HepG2 (cell line): ENCODE measurements around the gene ADM5. TPM values are rescaled to one million over a fixed set of nuclear protein-coding genes. Genes with fewer than 3 reads are reported as not detected.

ENCODE experiments used
- JUN ChIP-seq: sonication (generic); formaldehyde crosslinking; IDR thresholded peaks from 2 replicates; pipeline ENCODE4 v1.4.0; 2020; ENCODE audit warnings: mild to moderate bottlenecking, missing genetic modification reagents
- MBD4 ChIP-seq: IDR thresholded peaks from 2 replicates; pipeline ENCODE4 v1.6.1; 2012; ENCODE audit warnings: low read length, inconsistent platforms, borderline replicate concordance
- NR2F1 ChIP-seq, 2 experiments: fragments of 450-650 bp in 1 of 2; formaldehyde crosslinking in 1 of 2; IDR thresholded peaks; 2 replicates each; pipeline versions ENCODE4 v1.5.0 to v1.6.1; 2016 to 2020; ENCODE audit warnings: mild to moderate bottlenecking in 1 of 2, missing compliant biosample characterization in 1 of 2, missing genetic modification reagents in 1 of 2, moderate library complexity in 1 of 2
- U2AF2 ChIP-seq: fragments of 200-400 bp; formaldehyde crosslinking; IDR thresholded peaks from 2 replicates; pipeline ENCODE4 v1.6.1; 2017; ENCODE audit warnings: low read depth, mild to moderate bottlenecking, low read length
- ZNF274 ChIP-seq: sonication (generic); formaldehyde crosslinking; IDR thresholded peaks from 2 replicates; pipeline ENCODE4 v1.5.1; 2020; ENCODE audit warnings: mild to moderate bottlenecking, missing genetic modification reagents
- ZNF317 ChIP-seq: sonication (generic); formaldehyde crosslinking; IDR thresholded peaks from 2 replicates; pipeline ENCODE4 v1.5.0; 2020; ENCODE audit warnings: mild to moderate bottlenecking, missing genetic modification reagents
- ZNF451 ChIP-seq: sonication (generic); formaldehyde crosslinking; IDR thresholded peaks from 2 replicates; pipeline ENCODE4 v1.5.0; 2020; ENCODE audit warnings: mild to moderate bottlenecking, missing genetic modification reagents
- ZNF550 ChIP-seq: sonication (generic); formaldehyde crosslinking; IDR thresholded peaks from 2 replicates; pipeline ENCODE4 v1.4.0; 2020; ENCODE audit warnings: mild to moderate bottlenecking, missing genetic modification reagents, borderline replicate concordance
- polyA plus RNA-seq, 8 experiments: library from polyadenylated mRNA; depleted of rRNA in 3 of 8; stranded (reverse) in 7 of 8; unstranded in 1 of 8; fragments of >200 nt; fragmentation: Illumina TruSeq in 4 of 8; extraction: Trizol in 4 of 8; gene quantifications; 2 replicates each; pipeline versions ENCODE4 v1.2.1 to v1.2.3, GENCODE V29; 2011 to 2016; ENCODE audit warnings: low read depth in 4 of 8, missing spikeins in 1 of 8, mixed read lengths in 1 of 8; ENCODE audit not compliant: insufficient read depth in 1 of 8
- total RNA-seq, 5 experiments: library from RNA; depleted of rRNA; stranded (reverse); fragments of >200 nt; fragmentation: Illumina TruSeq; extraction: Trizol; gene quantifications; 2 replicates each; pipeline ENCODE4 v1.2.3, GENCODE V29; 2016; ENCODE audit warnings: low read depth in 1 of 5
- TF ChIP-seq, protein P1 (sequence below): sonication (generic); formaldehyde crosslinking; IDR thresholded peaks from 2 replicates; pipeline ENCODE4 v1.8.0; 2022; ENCODE audit warnings: mild to moderate bottlenecking, missing genetic modification reagents, borderline replicate concordance
- TF ChIP-seq, protein P2 (sequence below): IDR thresholded peaks from 2 replicates; pipeline ENCODE4 v1.6.1; 2016; ENCODE audit warnings: mild to moderate bottlenecking
- TF ChIP-seq, protein P3 (sequence below): sonication (generic); formaldehyde crosslinking; conservative IDR thresholded peaks from 2 replicates; pipeline ENCODE4 v1.4.0; 2020; ENCODE audit warnings: mild to moderate bottlenecking, missing genetic modification reagents, moderate library complexity
- TF ChIP-seq, protein P4 (sequence below): sonication (generic); formaldehyde crosslinking; IDR thresholded peaks from 2 replicates; pipeline ENCODE4 v1.5.0; 2020; ENCODE audit warnings: mild to moderate bottlenecking, missing genetic modification reagents, borderline replicate concordance

Gene ADM5
- total and polyA plus RNA-seq, 2 of the 13 experiments (the other 11 are each of a cell fraction or from before 2014, with no cell fraction given), result 2.7 to 4.1 TPM

DNA sequence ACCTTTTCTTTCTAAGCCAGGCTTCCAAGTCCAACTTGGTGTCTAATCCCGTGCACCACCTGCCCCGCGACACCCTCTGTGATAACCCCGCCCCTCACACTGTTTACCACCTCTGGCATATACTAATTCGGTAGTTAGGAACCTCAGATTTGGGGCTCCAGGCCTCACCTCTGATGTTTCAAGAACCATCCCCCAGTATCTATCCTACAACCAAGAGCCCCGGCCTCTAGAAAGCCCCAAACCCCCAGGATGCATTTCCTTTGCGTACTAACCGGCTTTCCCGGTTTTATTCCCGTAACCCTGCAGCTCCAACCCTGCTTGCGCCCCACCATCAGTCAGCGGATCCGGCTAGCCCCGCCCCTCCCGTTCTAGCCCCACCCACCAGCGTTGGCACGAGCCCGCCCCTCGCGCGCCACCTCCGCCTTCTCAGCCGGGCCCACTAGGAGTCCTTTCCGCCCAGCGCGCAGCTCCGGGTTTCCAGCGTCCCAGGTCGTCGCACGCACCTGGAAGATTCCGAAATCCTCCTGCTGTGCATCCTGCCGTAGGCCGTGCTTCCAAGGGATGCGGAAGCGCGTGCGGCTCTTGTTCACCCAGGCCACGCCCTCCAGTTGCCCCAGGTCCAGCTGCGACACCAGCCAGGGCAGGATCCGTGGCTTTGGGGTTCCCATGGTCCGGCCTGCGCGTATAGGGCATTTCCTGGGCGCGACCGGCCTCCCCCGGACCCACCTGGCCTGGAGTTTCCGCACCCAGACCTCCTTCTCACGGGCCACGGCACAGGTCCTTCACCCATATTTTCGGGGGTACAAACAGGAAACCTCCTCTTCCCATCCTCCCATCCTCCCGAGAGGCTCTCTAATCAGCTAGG is 25.0 kb upstream of the ADM5 start (continued):
- TF ChIP-seq, protein P1, sequence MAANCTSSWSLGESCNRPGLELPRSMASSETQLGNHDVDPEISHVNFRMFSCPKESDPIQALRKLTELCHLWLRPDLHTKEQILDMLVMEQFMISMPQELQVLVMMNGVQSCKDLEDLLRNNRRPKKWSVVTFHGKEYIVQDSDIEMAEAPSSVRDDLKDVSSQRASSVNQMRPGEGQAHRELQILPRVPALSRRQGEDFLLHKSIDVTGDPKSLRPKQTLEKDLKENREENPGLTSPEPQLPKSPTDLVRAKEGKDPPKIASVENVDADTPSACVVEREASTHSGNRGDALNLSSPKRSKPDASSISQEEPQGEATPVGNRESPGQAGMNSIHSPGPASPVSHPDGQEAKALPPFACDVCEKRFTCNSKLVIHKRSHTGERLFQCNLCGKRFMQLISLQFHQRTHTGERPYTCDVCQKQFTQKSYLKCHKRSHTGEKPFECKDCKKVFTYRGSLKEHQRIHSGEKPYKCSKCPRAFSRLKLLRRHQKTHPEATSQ (CRISPR knock-in tag), result no peak
- TF ChIP-seq ZNF550 (CRISPR knock-in tag) (no peak), ZNF451 (CRISPR knock-in tag) (no peak), ZNF274 (CRISPR knock-in tag) (no peak), NR2F1 (CRISPR knock-in tag; IDR thresholded peaks at IDR 0.05) (no peak), JUN (CRISPR knock-in tag) (no peak), ZNF317 (CRISPR knock-in tag) (no peak), U2AF2 (no peak), MBD4 (no peak)
- TF ChIP-seq, protein P2, sequence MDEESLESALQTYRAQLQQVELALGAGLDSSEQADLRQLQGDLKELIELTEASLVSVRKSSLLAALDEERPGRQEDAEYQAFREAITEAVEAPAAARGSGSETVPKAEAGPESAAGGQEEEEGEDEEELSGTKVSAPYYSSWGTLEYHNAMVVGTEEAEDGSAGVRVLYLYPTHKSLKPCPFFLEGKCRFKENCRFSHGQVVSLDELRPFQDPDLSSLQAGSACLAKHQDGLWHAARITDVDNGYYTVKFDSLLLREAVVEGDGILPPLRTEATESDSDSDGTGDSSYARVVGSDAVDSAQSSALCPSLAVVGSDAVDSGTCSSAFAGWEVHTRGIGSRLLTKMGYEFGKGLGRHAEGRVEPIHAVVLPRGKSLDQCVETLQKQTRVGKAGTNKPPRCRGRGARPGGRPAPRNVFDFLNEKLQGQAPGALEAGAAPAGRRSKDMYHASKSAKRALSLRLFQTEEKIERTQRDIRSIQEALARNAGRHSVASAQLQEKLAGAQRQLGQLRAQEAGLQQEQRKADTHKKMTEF (CRISPR knock-in tag), result peak; percentile 59; the same call in 1 of the 2 replicates
- TF ChIP-seq, protein P3, sequence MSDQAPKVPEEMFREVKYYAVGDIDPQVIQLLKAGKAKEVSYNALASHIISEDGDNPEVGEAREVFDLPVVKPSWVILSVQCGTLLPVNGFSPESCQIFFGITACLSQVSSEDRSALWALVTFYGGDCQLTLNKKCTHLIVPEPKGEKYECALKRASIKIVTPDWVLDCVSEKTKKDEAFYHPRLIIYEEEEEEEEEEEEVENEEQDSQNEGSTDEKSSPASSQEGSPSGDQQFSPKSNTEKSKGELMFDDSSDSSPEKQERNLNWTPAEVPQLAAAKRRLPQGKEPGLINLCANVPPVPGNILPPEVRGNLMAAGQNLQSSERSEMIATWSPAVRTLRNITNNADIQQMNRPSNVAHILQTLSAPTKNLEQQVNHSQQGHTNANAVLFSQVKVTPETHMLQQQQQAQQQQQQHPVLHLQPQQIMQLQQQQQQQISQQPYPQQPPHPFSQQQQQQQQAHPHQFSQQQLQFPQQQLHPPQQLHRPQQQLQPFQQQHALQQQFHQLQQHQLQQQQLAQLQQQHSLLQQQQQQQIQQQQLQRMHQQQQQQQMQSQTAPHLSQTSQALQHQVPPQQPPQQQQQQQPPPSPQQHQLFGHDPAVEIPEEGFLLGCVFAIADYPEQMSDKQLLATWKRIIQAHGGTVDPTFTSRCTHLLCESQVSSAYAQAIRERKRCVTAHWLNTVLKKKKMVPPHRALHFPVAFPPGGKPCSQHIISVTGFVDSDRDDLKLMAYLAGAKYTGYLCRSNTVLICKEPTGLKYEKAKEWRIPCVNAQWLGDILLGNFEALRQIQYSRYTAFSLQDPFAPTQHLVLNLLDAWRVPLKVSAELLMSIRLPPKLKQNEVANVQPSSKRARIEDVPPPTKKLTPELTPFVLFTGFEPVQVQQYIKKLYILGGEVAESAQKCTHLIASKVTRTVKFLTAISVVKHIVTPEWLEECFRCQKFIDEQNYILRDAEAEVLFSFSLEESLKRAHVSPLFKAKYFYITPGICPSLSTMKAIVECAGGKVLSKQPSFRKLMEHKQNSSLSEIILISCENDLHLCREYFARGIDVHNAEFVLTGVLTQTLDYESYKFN (CRISPR knock-in tag), result no peak
- TF ChIP-seq, protein P4, sequence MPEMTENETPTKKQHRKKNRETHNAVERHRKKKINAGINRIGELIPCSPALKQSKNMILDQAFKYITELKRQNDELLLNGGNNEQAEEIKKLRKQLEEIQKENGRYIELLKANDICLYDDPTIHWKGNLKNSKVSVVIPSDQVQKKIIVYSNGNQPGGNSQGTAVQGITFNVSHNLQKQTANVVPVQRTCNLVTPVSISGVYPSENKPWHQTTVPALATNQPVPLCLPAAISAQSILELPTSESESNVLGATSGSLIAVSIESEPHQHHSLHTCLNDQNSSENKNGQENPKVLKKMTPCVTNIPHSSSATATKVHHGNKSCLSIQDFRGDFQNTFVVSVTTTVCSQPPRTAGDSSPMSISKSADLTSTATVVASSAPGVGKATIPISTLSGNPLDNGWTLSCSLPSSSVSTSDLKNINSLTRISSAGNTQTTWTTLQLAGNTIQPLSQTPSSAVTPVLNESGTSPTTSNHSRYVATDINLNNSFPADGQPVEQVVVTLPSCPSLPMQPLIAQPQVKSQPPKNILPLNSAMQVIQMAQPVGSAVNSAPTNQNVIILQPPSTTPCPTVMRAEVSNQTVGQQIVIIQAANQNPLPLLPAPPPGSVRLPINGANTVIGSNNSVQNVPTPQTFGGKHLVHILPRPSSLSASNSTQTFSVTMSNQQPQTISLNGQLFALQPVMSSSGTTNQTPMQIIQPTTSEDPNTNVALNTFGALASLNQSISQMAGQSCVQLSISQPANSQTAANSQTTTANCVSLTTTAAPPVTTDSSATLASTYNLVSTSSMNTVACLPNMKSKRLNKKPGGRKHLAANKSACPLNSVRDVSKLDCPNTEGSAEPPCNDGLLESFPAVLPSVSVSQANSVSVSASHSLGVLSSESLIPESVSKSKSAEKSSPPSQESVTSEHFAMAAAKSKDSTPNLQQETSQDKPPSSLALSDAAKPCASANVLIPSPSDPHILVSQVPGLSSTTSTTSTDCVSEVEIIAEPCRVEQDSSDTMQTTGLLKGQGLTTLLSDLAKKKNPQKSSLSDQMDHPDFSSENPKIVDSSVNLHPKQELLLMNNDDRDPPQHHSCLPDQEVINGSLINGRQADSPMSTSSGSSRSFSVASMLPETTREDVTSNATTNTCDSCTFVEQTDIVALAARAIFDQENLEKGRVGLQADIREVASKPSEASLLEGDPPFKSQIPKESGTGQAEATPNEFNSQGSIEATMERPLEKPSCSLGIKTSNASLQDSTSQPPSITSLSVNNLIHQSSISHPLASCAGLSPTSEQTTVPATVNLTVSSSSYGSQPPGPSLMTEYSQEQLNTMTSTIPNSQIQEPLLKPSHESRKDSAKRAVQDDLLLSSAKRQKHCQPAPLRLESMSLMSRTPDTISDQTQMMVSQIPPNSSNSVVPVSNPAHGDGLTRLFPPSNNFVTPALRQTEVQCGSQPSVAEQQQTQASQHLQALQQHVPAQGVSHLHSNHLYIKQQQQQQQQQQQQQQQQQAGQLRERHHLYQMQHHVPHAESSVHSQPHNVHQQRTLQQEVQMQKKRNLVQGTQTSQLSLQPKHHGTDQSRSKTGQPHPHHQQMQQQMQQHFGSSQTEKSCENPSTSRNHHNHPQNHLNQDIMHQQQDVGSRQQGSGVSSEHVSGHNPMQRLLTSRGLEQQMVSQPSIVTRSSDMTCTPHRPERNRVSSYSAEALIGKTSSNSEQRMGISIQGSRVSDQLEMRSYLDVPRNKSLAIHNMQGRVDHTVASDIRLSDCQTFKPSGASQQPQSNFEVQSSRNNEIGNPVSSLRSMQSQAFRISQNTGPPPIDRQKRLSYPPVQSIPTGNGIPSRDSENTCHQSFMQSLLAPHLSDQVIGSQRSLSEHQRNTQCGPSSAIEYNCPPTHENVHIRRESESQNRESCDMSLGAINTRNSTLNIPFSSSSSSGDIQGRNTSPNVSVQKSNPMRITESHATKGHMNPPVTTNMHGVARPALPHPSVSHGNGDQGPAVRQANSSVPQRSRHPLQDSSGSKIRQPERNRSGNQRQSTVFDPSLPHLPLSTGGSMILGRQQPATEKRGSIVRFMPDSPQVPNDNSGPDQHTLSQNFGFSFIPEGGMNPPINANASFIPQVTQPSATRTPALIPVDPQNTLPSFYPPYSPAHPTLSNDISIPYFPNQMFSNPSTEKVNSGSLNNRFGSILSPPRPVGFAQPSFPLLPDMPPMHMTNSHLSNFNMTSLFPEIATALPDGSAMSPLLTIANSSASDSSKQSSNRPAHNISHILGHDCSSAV (CRISPR knock-in tag), result no peak
